Heart left ventricle (tissue), 13 donors: ENCODE results near the gene VEGFC.

Experiments used
- POLR2A ChIP-seq, 2 donors: fragments of 450-650 bp; IDR thresholded peaks; one replicate each; pipeline ENCODE4 v1.6.1; 2017; ENCODE audit warnings: antibody characterized with exemption in 2 of 2, mild to moderate bottlenecking in 2 of 2, moderate library complexity in 2 of 2
- TF ChIP-seq, protein P1 (sequence below), 12 donors: fragments of 200-600 bp; sonication (generic) in 4 of 12; IDR thresholded peaks; one replicate each; pipeline versions ENCODE4 v1.5.0 to v1.8.0; 2018 to 2022; ENCODE audit warnings: antibody characterized with exemption in 12 of 12, mild to moderate bottlenecking in 5 of 12
- donor health status: ischemic (EF 13 %, LVEDD 7.1; RV severe dilation, severe dysfunction).
- donor health status: DM: no; HTN: yes; CAD: no.
- donor health status: DM: no; HTN: no; CAD: no.
- donor health status: ischemic (EF 25% LVEDD 6.9; RV normal size, moderate dysfunction).
- donor health status: ischemic (EF 25% LVEDD 5.7; RV mildly dilated, moderate dysfunction).
- donor health status: ischemic (EF 35%, LVEDD 5.7; RV mildly dilated, moderate dysfunction).
- donor health status: nonischemic (EF 11% LVEDD 7.7; RV severe dilation, severe dysfunction).
- donor health status: DM: yes; HTN: yes; CAD: no.
- donor health status: PGD.
- donor health status: ischemic (EF 29% LVEDD 5.4; RV normal size, mild dysfunction).
- donor health status: nonischemic (EF 23%, LVEDD 6.1; RV moderate dilation, normal function).

DNA sequence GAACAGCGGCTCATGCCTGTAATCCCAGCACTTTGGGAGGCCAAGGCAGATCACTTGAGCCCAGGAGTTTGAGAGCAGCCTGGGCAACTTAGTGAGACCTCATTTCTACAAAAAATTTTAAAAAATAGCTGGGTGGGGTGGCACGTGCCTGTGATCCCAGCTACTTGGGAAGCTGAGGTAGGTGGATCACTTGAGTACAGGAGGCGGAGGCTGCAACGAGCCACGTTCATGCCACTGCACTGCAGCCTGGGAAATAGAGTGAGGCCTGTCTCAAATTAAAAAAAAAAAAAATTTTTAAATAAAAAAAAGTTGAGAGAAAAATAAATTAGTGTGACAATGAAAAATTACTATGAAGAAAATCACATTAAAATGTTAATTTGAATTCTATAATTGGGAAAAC, 10.5 kb downstream of the VEGFC start:
- no peak for TF ChIP-seq POLR2A (IDR thresholded peaks at IDR 0.05)
- TF ChIP-seq, protein P1, sequence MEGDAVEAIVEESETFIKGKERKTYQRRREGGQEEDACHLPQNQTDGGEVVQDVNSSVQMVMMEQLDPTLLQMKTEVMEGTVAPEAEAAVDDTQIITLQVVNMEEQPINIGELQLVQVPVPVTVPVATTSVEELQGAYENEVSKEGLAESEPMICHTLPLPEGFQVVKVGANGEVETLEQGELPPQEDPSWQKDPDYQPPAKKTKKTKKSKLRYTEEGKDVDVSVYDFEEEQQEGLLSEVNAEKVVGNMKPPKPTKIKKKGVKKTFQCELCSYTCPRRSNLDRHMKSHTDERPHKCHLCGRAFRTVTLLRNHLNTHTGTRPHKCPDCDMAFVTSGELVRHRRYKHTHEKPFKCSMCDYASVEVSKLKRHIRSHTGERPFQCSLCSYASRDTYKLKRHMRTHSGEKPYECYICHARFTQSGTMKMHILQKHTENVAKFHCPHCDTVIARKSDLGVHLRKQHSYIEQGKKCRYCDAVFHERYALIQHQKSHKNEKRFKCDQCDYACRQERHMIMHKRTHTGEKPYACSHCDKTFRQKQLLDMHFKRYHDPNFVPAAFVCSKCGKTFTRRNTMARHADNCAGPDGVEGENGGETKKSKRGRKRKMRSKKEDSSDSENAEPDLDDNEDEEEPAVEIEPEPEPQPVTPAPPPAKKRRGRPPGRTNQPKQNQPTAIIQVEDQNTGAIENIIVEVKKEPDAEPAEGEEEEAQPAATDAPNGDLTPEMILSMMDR (IDR thresholded peaks at IDR 0.05): no peak
